Right lobe of liver (tissue), 6 donors: Measurements from ENCODE around the gene SIK3. TPM values are rescaled to one million over a fixed set of nuclear protein-coding genes. Genes with fewer than 3 reads are reported as not detected.

Source experiments
- ATAC-seq, 4 donors: fragments of 200-7000 bp; cut with Tn5 transposase; one replicate each; pipeline ENCODE4 v1.9.1; 2020; ENCODE audit warnings: mild to moderate bottlenecking in 4 of 4, moderate library complexity in 4 of 4
- DNase-seq, 3 donors: peaks; one replicate each; pipeline ENCODE4 v3.0.0-alpha.2; 2020
- H3K27ac ChIP-seq, 3 donors: fragments of 200-600 bp; one replicate each; pipeline ENCODE4 v1.8.0; 2022
- H3K27me3 ChIP-seq, 2 donors: fragments of 200-600 bp; one replicate each; pipeline ENCODE4 v1.8.0; 2022
- H3K36me3 ChIP-seq, 4 donors: fragments of 200-600 bp; sonication (generic) in 1 of 4; one replicate each; pipeline versions ENCODE4 v1.5.1 to v1.8.0; 2017 to 2022; ENCODE audit warnings: control low read depth in 1 of 4
- H3K4me1 ChIP-seq, 4 donors: fragments of 200-600 bp; sonication (generic) in 1 of 4; one replicate each; pipeline versions ENCODE4 v1.5.1 to v1.8.0; 2017 to 2022; ENCODE audit warnings: control low read depth in 1 of 4
- H3K4me3 ChIP-seq, 3 donors: fragments of 200-600 bp; one replicate each; pipeline ENCODE4 v1.8.0; 2022
- H3K9me3 ChIP-seq, 4 donors: fragments of 200-600 bp; sonication (generic) in 1 of 4; one replicate each; pipeline versions ENCODE4 v1.5.1 to v1.8.0; 2017 to 2022; ENCODE audit warnings: control low read depth in 1 of 4
- CTCF ChIP-seq, 4 donors: fragments of 200-600 bp in 3 of 4; fragments of 450-650 bp in 1 of 4; IDR thresholded peaks; one replicate each; pipeline versions ENCODE4 v1.5.1 to v1.8.0; 2016 to 2022; ENCODE audit warnings: antibody characterized with exemption in 4 of 4, mild to moderate bottlenecking in 2 of 4
- POLR2A ChIP-seq: fragments of 450-650 bp; IDR thresholded peaks from one replicate; pipeline ENCODE4 v1.6.1; 2017; ENCODE audit warnings: antibody characterized with exemption, mild to moderate bottlenecking
- whole genome bisulfite sequencing: methylation state at CpG from one replicate; pipeline ENCODE4 v1.1.6; 2018; ENCODE audit warnings: low coverage, low lambda C conversion rate; ENCODE audit not compliant: insufficient coverage; ENCODE audit errors: missing lambda C conversion rate; 5-methylcytosine and 5-hydroxymethylcytosine counted together
- intact Hi-C, 2 donors: fragments of 100-400 bp; cut with DNase I; formaldehyde crosslinking; loops; one replicate each; pipeline versions ENCODE4 v1.11.2 to v1.14.1; 2022
- total RNA-seq, 6 experiments: library from RNA; depleted of rRNA in 2 of 6; stranded (reverse); fragments of >200 nt in 2 of 6; fragmentation: NEBNext Ultra II Directional in 3 of 6; extraction: Animal tissue kit (Norgen Biotek cat#: 25700) in 3 of 6; gene quantifications; one replicate each; pipeline versions ENCODE4 v1.1.0 to v1.2.4, GENCODE V29; 2016 to 2023
- donor health status: DM: no; HTN: yes; CAD: no.
- donor health status: DM: no; HTN: no; CAD: no.
- donor health status: DM: no; HTN: no; CAD: no.
- donor health status: DM: no; HTN: yes; CAD: no.
- donor health status: DM: no; HTN: yes; CAD: no.

Gene SIK3
- total RNA-seq, 6 experiments from 2014 or later = 22.0 to 35.4 (median 26.8) TPM

GRCh38 chr11:117068303-117068860 lies 29.8 kb downstream of the SIK3 start:
- H3K4me3 ChIP-seq = no peak overlapping the region
- DNase-seq (no peak), ATAC-seq (no peak)
- intact Hi-C loops = no loop called here
- no peaks in the 10 kb centered on the region for H3K27me3 ChIP-seq
- 94% methylated on average over 2 of the region's 6 CpGs for WGBS
- H3K27ac ChIP-seq = no peak overlapping the region
- no peaks in the 10 kb centered on the region for H3K9me3 ChIP-seq
- peaks cover 0 to 51% (median 23%) of the 10 kb centered on the region in 4 donors for H3K4me1 ChIP-seq
- TF ChIP-seq CTCF (IDR thresholded peaks at IDR 0.05) (no peak), POLR2A (no peak)
- no peaks in the 10 kb centered on the region for H3K36me3 ChIP-seq

DNA sequence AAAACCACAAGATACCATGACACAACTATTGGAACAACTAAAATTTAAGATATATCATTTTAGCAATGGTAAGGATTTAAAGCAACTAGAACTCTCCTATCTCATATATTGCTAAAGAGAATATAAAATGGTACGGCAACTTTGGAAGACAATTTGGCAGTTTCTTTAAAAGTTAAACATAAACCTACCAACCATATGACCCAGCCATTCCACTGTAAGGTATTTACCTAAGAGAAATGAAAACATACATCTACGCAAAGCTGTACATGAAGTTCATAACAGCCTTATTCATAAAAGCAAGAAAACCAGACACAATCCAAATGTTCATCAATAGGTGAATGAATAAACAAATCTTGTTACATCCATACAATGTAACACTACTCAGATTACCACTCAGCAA lies 31.3 kb downstream of the SIK3 start:
- H3K36me3 ChIP-seq = no peaks in the 10 kb centered on the region
- 86% methylated on average over 2 of the region's 2 CpGs for WGBS
- no peak for TF ChIP-seq CTCF (IDR thresholded peaks at IDR 0.05)
- TF ChIP-seq POLR2A = no peak
- ATAC-seq (no peak), DNase-seq (no peak)
- H3K27ac ChIP-seq = no peak overlapping the region
- peaks cover 0 to 48% (median 16%) of the 10 kb centered on the region in 4 donors for H3K4me1 ChIP-seq
- no peaks in the 10 kb centered on the region for H3K9me3 ChIP-seq
- intact Hi-C loops = no loop called here
- H3K27me3 ChIP-seq = no peaks in the 10 kb centered on the region
- H3K4me3 ChIP-seq = no peak overlapping the region

DNA sequence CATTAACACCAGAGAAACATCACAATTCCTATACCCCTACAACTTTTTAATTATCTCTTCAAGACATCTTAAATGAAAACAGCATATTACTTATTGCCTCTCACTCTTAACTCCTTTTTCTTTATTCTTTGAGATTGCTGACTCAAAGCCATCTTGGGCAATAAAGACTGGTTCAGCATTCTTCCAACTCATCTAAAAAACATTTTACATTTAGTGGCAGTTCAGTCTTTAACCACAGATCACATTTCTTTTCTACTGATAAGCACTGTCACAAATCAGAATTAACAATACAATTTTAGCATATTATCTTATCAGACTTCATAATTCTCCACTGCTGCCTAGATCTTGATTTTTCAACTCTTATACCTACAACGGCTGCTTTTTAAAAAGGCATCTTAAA lies 34.0 kb downstream of the SIK3 start:
- WGBS = 52% methylated on average over 1 of the region's 1 CpG
- no peak overlapping the region for H3K27ac ChIP-seq
- no peak for TF ChIP-seq CTCF (IDR thresholded peaks at IDR 0.05)
- H3K36me3 ChIP-seq = no peaks in the 10 kb centered on the region
- peaks cover 0 to 32% (median 7%) of the 10 kb centered on the region in 4 donors for H3K4me1 ChIP-seq
- ATAC-seq = peak in 1 of 4 donors; percentile 11
- H3K27me3 ChIP-seq = no peaks in the 10 kb centered on the region
- no peaks in the 10 kb centered on the region for H3K9me3 ChIP-seq
- no peak for DNase-seq
- H3K4me3 ChIP-seq = no peak overlapping the region
- intact Hi-C loops = no loop called here

GRCh38 chr11:117062498-117062897 lies 35.7 kb downstream of the SIK3 start:
- TF ChIP-seq POLR2A = no peak
- no peak for TF ChIP-seq CTCF (IDR thresholded peaks at IDR 0.05)
- Histone ChIP-seq H3K27ac (no peak overlapping the region), H3K36me3 (no peaks in the 10 kb centered on the region), H3K4me1 (peaks cover 0 to 32% (median 7%) of the 10 kb centered on the region in 4 donors), H3K9me3 (no peaks in the 10 kb centered on the region), H3K27me3 (no peaks in the 10 kb centered on the region), H3K4me3 (no peak overlapping the region)
- WGBS = 92% methylated on average over 2 of the region's 2 CpGs
- DNase-seq (no peak), ATAC-seq (no peak)
- intact Hi-C loops = no loop called here

- ATAC-seq (peak in 2 of 4 donors; percentile 28 to 40), DNase-seq (no peak)
- no peaks in the 10 kb centered on the region for H3K27me3 ChIP-seq
- no peak overlapping the region for H3K4me3 ChIP-seq
- TF ChIP-seq CTCF (IDR thresholded peaks at IDR 0.05) = no peak
- peaks cover 0 to 28% (median 7%) of the 10 kb centered on the region in 4 donors for H3K4me1 ChIP-seq
- intact Hi-C loops = no loop called here
- no peaks in the 10 kb centered on the region for H3K36me3 ChIP-seq
- 54% methylated on average over 5 of the region's 5 CpGs for WGBS
- no peak overlapping the region for H3K27ac ChIP-seq
- H3K9me3 ChIP-seq = no peaks in the 10 kb centered on the region
These were observed 37.0 kb downstream of the SIK3 start for GRCh38 chr11:117061256-117061655.
